A673 (cell line): ENCODE measurements around the gene SSNA1. TPM values are rescaled to one million over a fixed set of nuclear protein-coding genes. Genes with fewer than 3 reads are reported as not detected.

Experiments used
- BruUV-seq: library from RNA; stranded (reverse); fragments of 400-500 nt; replicated peaks from 2 replicates; lab custom pipeline; 2021; lab: Mats Ljungman, UMichigan
- CTCF ChIA-PET: fragments of 300-600 bp; sonication (Branson Sonifier 250); formaldehyde crosslinking; loops from one replicate; lab custom pipeline; 2022; ENCODE audit warnings: antibody characterized with exemption; lab: Charles Lee
- POLR2A ChIA-PET: fragments of 300-600 bp; sonication (Branson Sonifier 250); formaldehyde crosslinking; loops from one replicate; lab custom pipeline; 2022; ENCODE audit warnings: antibody characterized with exemption; ENCODE audit not compliant: low non-redundant PET; lab: Charles Lee
- DNase-seq: peaks from one replicate; pipeline ENCODE4 v3.0.0-alpha.2; 2015; ENCODE audit warnings: low spot score
- H3K27ac ChIP-seq: fragments of 200-600 bp; sonication (generic); 2 replicates; pipeline ENCODE4 v1.5.1; 2016; ENCODE audit warnings: mixed run types, low read depth, mild to moderate bottlenecking, mixed read lengths, antibody characterized with exemption, low read length; ENCODE audit not compliant: poor library complexity, severe bottlenecking
- H3K27me3 ChIP-seq: fragments of 200-600 bp; sonication (generic); replicated peaks from 2 replicates; pipeline ENCODE4 v1.6.1; 2017; ENCODE audit warnings: mixed run types, low read depth, mild to moderate bottlenecking, mixed read lengths, antibody characterized with exemption, low read length; ENCODE audit not compliant: insufficient read depth, poor library complexity
- H3K36me3 ChIP-seq: fragments of 200-600 bp; sonication (generic); 2 replicates; pipeline ENCODE4 v1.6.1; 2016; ENCODE audit warnings: mixed run types, mild to moderate bottlenecking, mixed read lengths, antibody characterized with exemption, low read length; ENCODE audit not compliant: insufficient read depth, poor library complexity, severe bottlenecking
- H3K4me1 ChIP-seq: fragments of 200-600 bp; sonication (generic); 2 replicates; pipeline ENCODE4 v1.6.1; 2017; ENCODE audit warnings: mixed run types, mild to moderate bottlenecking, mixed read lengths, antibody characterized with exemption, low read length; ENCODE audit not compliant: insufficient read depth, poor library complexity, severe bottlenecking
- H3K4me3 ChIP-seq: fragments of 200-600 bp; sonication (generic); 2 replicates; pipeline ENCODE4 v1.5.1; 2016; ENCODE audit warnings: low read depth, mixed run types, mild to moderate bottlenecking, mixed read lengths, low read length; ENCODE audit not compliant: poor library complexity, severe bottlenecking
- H3K9me3 ChIP-seq: fragments of 200-600 bp; sonication (generic); 2 replicates; pipeline ENCODE4 v1.6.1; 2016; ENCODE audit warnings: mixed run types, low read depth, mild to moderate bottlenecking, mixed read lengths, antibody characterized with exemption, low read length; ENCODE audit not compliant: poor library complexity, severe bottlenecking
- EZH2 ChIP-seq: fragments of 200-600 bp; sonication (generic); IDR thresholded peaks from 2 replicates; pipeline ENCODE4 v1.6.1; 2017; ENCODE audit warnings: borderline replicate concordance, low read depth, mild to moderate bottlenecking, mixed read lengths, antibody characterized with exemption, low read length; ENCODE audit not compliant: poor library complexity, severe bottlenecking
- intact Hi-C: fragments of 100-400 bp; cut with micrococcal nuclease; formaldehyde crosslinking; loops from one replicate; pipeline ENCODE4 v1.10.0; 2022; ENCODE audit not compliant: unreplicated experiment
- total RNA-seq: library from RNA; stranded (reverse); gene quantifications from 2 replicates; pipeline ENCODE4 v1.2.3, GENCODE V29; 2021
- TF ChIP-seq, protein P1 (sequence below): fragments of 300-800, 200-600 bp; sonication (generic); conservative IDR thresholded peaks from 2 replicates; pipeline ENCODE4 v1.5.1; 2017; ENCODE audit warnings: low read depth, mild to moderate bottlenecking, antibody characterized with exemption, low read length, moderate library complexity, mixed read lengths

SSNA1 gene
- total RNA-seq, 1 experiment from 2014 or later = 87.3 TPM

DNA sequence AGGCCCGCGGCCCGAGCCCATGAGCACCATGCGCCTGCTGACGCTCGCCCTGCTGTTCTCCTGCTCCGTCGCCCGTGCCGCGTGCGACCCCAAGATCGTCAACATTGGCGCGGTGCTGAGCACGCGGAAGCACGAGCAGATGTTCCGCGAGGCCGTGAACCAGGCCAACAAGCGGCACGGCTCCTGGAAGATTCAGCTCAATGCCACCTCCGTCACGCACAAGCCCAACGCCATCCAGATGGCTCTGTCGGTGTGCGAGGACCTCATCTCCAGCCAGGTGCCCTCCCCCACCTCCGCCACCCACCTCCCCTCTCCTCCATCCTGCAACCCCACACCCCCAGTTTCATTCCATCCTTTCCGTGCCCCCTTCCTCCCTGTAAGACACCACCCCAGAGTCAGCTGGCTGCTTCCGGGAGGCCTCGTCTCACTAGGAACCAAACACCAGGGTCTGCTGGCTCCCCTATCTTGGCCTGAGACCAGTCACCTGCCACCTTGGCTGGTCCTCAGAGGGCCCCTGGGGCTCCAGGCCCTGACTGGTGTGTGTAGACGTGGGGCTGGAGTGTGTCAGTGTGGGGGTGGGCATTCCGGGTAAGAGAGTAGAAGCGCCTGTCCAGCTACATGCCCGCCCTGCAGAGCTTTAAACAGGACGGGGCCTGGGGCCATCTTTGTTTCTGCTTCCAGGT, 48.9 kb upstream of the SSNA1 start:
- no peak overlapping the region for H3K4me3 ChIP-seq
- ChIA-PET POLR2A (no interaction called here), CTCF (no interaction called here)
- TF ChIP-seq EZH2 = no peak
- TF ChIP-seq, protein P1, sequence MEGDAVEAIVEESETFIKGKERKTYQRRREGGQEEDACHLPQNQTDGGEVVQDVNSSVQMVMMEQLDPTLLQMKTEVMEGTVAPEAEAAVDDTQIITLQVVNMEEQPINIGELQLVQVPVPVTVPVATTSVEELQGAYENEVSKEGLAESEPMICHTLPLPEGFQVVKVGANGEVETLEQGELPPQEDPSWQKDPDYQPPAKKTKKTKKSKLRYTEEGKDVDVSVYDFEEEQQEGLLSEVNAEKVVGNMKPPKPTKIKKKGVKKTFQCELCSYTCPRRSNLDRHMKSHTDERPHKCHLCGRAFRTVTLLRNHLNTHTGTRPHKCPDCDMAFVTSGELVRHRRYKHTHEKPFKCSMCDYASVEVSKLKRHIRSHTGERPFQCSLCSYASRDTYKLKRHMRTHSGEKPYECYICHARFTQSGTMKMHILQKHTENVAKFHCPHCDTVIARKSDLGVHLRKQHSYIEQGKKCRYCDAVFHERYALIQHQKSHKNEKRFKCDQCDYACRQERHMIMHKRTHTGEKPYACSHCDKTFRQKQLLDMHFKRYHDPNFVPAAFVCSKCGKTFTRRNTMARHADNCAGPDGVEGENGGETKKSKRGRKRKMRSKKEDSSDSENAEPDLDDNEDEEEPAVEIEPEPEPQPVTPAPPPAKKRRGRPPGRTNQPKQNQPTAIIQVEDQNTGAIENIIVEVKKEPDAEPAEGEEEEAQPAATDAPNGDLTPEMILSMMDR = no peak
- H3K4me1 ChIP-seq = no peaks in the 10 kb centered on the region
- BruUV-seq = no TSS peak
- intact Hi-C loops = no loop called here
- H3K9me3 ChIP-seq = no peaks in the 10 kb centered on the region
- DNase-seq = no peak
- no peaks in the 10 kb centered on the region for H3K36me3 ChIP-seq
- H3K27me3 ChIP-seq = peaks cover 92% of the 10 kb centered on the region
- no peak overlapping the region for H3K27ac ChIP-seq

DNA sequence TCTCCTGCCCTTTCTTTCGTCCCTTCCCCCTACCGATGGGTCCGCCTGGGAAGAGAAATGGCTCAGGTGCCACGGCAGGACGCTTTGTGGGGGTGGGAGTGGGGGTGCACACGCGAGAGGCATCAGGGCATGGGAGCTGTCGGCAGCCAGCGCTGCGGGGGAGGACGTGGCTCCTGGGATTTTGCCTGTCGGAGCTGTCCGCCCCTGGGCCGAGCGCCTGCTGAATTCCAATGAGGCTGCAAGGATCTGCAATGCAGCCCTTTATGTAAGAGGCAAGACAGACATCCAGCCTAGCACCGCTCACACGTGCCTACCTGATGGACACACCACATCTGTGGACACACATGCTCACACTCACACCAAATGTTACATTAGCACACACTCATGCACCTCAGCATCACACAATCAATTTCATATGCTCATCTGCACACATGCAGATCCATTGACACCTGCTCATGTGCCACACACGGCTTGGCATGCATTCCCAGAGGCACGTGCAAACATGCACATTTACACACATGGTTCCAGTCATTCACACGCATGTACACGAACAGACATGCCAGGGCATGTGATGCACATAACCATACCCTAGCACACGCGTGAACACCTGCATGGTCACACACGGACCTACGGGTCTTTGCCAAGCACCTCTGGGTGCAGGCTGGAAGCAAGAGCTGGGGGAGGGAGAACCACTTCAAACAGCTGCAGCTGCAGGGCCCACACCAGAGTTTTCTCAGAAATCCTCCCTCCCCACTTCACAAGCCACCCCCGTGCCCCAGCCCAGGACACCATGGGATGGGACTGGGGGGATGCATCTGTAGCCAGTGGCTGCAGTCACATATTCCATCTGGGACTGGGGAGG, 48.1 kb upstream of the SSNA1 start:
- no peak for TF ChIP-seq EZH2
- TF ChIP-seq, protein P1 = no peak
- no peak for DNase-seq
- Histone ChIP-seq H3K9me3 (no peaks in the 10 kb centered on the region), H3K4me3 (no peak overlapping the region), H3K4me1 (no peaks in the 10 kb centered on the region), H3K27ac (no peak overlapping the region), H3K27me3 (peaks cover 86% of the 10 kb centered on the region), H3K36me3 (no peaks in the 10 kb centered on the region)
- BruUV-seq = no TSS peak
- CTCF ChIA-PET = no interaction called here
- POLR2A ChIA-PET = no interaction called here
- intact Hi-C loops = no loop called here

GRCh38 chr9:137141050-137141810, 47.2 kb upstream of the SSNA1 start:
- ChIA-PET POLR2A (no interaction called here), CTCF (no interaction called here)
- DNase-seq = no peak
- H3K9me3 ChIP-seq = no peaks in the 10 kb centered on the region
- H3K4me1 ChIP-seq = no peaks in the 10 kb centered on the region
- intact Hi-C loops = no loop called here
- H3K27ac ChIP-seq = no peak overlapping the region
- H3K27me3 ChIP-seq = peaks cover 81% of the 10 kb centered on the region
- H3K36me3 ChIP-seq = no peaks in the 10 kb centered on the region
- H3K4me3 ChIP-seq = no peak overlapping the region
- TF ChIP-seq, protein P1 = no peak
- TF ChIP-seq EZH2 = no peak
- no TSS peak for BruUV-seq
